BJ (cell line): ENCODE data around the gene ENTPD1. TPM values are rescaled to one million over a fixed set of nuclear protein-coding genes. Genes with fewer than 3 reads are reported as not detected.
"Not testable (repeated sequence)": the region's sequence is repeated elsewhere in the genome, so short reads cannot be mapped to it uniquely, and the experiment has no call there.

ENCODE experiments used
- CTCF ChIA-PET: fragments of 350-600 bp; formaldehyde crosslinking; extraction: SDS; loops from one replicate; lab custom pipeline; 2021; ENCODE audit warnings: antibody characterized with exemption, inconsistent platforms; lab: Yijun Ruan, JAX
- POLR2A ChIA-PET: fragments of 300-600 bp; sonication (Branson Sonifier 250); formaldehyde crosslinking; extraction: SDS; loops from one replicate; lab custom pipeline; 2021; ENCODE audit warnings: antibody characterized with exemption; lab: Charles Lee
- DNase-seq: peaks from one replicate; pipeline ENCODE4 v3.0.0-alpha.2; 2011; ENCODE audit warnings: low read depth
- H3K27me3 ChIP-seq: 2 replicates; pipeline ENCODE4 v1.6.0; 2011; ENCODE audit warnings: low read length; ENCODE audit not compliant: control insufficient read depth, insufficient read depth
- H3K36me3 ChIP-seq: 2 replicates; pipeline ENCODE4 v1.5.1; 2011; ENCODE audit warnings: low read length; ENCODE audit not compliant: control insufficient read depth, insufficient read depth
- H3K4me3 ChIP-seq: 2 replicates; pipeline ENCODE4 v1.5.1; 2011; ENCODE audit warnings: low read depth, mild to moderate bottlenecking, control low read depth, low read length
- CTCF ChIP-seq: IDR thresholded peaks from 2 replicates; pipeline ENCODE4 v1.5.1; 2011; ENCODE audit warnings: low read depth, mild to moderate bottlenecking, control low read depth, inconsistent platforms, low read length, moderate library complexity; ENCODE audit not compliant: insufficient read depth
- polyA plus RNA-seq: library from polyadenylated mRNA; depleted of rRNA; stranded (reverse); fragments of >200 nt; gene quantifications from 2 replicates; pipeline ENCODE4 v1.2.3, GENCODE V29; 2011

The ENTPD1 gene
- polyA plus RNA-seq, 1 experiment, result 0.20 TPM

GRCh38 chr10:95716466-95716865 lies 39.5 kb upstream of the ENTPD1 start:
- ChIA-PET CTCF (interaction anchor here (0.5 to 1.8 kb wide), 3 partner anchors 9 to 148 kb away, joined by 3 to 4 read pairs (median 4); no protein-coding TSS in a partner anchor), POLR2A (no interaction called here)
- Histone ChIP-seq H3K4me3 (no peak overlapping the region), H3K27me3 (no peaks in the 10 kb centered on the region), H3K36me3 (no peaks in the 10 kb centered on the region)
- TF ChIP-seq CTCF, result no peak
- no peak for DNase-seq

GRCh38 chr10:95716866-95717265 lies 39.1 kb upstream of the ENTPD1 start:
- ChIA-PET CTCF (interaction anchor here (1.2 to 1.4 kb wide), 2 partner anchors 10 to 13 kb away, joined by 3 to 4 read pairs; no protein-coding TSS in a partner anchor), POLR2A (no interaction called here)
- Histone ChIP-seq H3K27me3 (no peaks in the 10 kb centered on the region), H3K36me3 (no peaks in the 10 kb centered on the region), H3K4me3 (no peak overlapping the region)
- no peak for DNase-seq
- no peak for TF ChIP-seq CTCF

DNA sequence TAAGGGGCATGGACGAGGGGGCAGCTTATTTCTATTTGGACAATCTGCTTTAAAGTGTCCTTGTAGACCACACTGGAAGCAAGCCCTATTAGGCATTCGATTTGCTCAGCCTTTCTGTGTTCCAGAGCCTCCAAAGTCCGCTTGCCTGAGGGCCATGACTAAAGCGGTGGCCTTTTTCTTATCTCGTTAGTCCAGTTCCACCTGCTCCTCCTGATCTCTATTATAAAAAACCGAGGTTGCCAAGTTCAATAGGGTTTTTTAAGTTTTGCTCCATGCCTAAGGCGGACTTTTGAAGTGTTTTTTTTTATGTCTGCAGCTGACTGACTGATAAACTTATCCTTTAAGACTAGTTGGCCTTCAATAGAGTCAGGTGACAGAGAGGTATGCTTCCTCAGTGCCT lies 35.2 kb upstream of the ENTPD1 start:
- H3K36me3 ChIP-seq, H3K27me3 ChIP-seq, POLR2A ChIA-PET, H3K4me3 ChIP-seq, DNase-seq, CTCF ChIA-PET: not testable (repeated sequence)

DNA sequence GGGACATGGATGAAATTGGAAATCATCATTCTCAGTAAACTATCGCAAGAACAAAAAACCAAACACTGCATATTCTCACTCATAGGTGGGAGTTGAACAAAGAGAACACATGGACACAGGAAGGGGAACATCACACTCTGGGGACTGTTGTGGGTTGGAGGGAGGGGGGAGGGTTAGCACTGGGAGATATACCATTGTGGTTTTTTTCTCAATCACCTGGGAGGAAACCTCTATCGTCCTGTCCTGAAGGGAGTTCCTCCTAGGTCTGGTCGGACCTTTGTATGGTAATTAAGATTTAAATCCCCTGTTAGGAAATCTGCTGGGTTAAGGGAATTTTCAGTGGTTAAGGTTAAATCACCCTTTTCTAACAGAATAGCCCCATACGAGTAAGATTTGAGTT lies 33.5 kb upstream of the ENTPD1 start:
- H3K27me3 ChIP-seq, H3K4me3 ChIP-seq, CTCF ChIA-PET, H3K36me3 ChIP-seq, POLR2A ChIA-PET, DNase-seq: not testable (repeated sequence)

- POLR2A ChIA-PET, result no interaction called here
- CTCF ChIA-PET, result no interaction called here
- no peak for DNase-seq
These were observed 27.4 kb upstream of the ENTPD1 start for GRCh38 chr10:95728526-95728925.

More at GRCh38 chr10:95728526-95728925, 27.4 kb upstream of the ENTPD1 start:
- TF ChIP-seq CTCF, result no peak
- Histone ChIP-seq H3K27me3 (no peaks in the 10 kb centered on the region), H3K36me3 (no peaks in the 10 kb centered on the region), H3K4me3 (no peak overlapping the region)
